GM19351 (cell line): ENCODE results near the gene MEX3A.
"Not testable (repeated sequence)": the region's sequence is repeated elsewhere in the genome, so short reads cannot be mapped to it uniquely, and the experiment has no call there.

Experiments
- ATAC-seq: cut with Tn5 transposase; IDR thresholded peaks from one replicate; pipeline ENCODE4 v1.9.1; 2021; ENCODE audit warnings: mild to moderate bottlenecking, moderate library complexity; ENCODE audit not compliant: unreplicated experiment

Gene MEX3A

DNA sequence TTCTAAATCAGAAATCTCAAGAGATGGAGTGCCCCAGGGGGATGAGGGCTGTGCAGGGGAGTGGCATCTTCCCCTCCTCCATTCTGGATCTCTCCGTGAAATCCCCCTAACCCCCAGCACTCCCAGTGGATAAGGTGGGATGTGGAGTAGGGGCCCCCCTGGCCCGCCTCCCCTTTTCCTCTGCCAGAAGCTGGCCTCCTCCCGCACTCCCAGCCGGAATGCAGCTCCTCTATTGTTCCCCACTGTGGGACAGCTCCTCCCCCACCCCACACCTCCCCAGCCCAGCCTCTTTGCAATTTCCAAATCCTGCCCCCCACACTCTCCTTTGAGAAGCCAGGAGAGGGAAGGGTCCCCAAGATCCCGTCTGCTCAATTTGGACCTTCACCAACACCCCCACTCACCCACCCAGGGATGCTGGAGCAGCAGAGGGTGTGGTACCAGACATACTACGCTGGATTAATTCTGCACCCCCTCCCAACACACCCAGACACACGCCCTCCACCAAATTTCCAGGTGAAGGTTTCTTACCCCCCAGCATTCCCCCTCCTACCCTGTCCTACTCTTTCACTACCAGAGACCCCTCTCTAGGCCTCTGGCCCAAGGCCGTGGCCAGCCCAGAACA is 1.9 kb downstream of the MEX3A start:
- ATAC-seq, result no peak

DNA sequence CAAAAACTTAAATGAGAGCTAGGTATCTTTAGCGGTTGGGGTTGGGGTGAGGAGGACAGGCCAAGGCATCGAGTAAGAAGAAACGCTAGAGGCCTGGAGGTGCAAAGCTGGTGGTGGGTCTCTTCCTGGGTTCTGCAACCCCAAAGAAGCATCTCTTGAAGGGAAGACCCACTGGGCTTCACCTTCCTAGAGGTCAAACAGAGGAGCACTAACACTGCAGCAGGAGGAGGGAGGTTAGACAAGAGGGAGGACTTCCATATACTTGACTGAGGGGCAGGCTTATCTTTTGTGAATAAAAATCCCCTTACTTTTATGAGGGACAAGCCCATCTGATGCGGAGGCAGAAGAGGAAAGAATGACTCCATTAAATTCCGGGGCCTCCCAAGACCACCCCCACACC is 2.5 kb downstream of the MEX3A start:
- no peak for ATAC-seq

DNA sequence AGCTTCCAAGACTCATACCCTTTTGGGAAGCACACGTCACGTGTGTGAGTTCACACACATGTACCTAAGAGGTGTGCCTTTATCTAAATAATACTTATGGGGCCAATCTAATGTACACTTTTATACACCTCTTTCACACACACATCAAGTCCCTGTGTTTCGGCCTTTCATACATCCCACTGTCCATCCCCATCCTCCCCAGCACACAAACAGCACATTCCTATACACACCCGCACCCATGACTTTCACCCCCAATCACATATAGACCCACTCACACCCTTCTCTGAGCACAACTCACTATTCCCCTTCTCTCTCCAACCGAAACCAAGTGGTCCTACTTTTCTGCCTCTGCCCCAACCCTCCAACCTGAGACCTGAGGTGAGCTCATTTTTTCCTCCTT is 3.5 kb downstream of the MEX3A start:
- no peak for ATAC-seq

DNA sequence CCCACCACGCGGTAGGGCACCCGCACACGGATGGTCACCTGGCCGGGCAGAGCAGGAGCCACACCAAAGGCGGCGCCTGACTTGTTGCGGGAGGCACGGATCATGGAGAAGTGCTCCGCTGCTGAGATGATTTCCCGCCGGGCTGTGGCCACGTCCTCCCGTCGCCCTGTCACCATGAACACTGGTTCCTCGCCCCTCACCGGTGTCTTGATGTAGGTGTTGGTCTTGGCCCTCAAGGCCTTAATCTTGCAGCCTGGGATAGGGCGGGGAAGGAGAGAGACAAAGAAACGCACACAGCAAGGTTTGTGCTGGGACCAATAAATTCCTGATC is 4.9 kb downstream of the MEX3A start:
- no peak for ATAC-seq

DNA sequence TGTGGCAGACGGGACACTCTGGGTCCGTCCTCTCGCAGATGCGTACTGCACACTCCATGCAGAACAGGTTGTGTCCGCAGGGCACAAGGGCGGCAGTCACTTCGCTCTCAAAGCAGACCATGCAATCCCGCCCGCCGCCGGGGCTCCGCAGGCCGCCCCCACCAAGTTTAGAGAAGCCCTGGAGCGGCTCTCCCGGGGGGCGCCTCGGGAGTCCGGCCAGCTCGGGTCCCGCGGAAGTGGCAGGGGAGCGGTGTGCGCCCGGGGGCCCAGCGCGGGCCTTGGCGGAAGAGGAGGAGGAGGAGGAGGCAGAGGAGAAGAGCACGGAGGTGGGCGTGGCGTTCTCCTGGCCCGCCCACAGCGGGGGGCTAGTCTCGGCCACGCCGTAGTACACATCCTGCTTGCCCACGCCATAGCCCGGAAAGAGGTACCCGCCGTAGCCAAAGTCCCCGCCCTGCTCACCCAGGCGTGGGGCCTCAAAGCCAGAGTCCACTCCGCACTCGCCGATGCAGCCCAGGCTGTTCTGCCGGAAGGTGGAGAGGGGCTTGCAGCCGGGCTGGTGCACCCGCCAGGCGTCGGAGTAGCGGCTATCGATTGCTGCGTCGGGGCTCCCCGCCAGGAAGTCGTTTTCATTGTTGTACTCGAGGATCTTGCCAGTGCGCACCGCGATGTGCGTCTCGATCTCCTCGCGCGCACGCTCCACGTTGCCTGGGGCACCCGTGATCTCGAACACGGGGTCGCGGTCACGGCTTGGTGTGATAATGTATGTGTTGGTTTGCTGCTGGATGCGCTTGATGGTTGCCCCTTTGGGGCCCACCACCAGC is 5.4 kb downstream of the MEX3A start:
- ATAC-seq, result no peak

DNA sequence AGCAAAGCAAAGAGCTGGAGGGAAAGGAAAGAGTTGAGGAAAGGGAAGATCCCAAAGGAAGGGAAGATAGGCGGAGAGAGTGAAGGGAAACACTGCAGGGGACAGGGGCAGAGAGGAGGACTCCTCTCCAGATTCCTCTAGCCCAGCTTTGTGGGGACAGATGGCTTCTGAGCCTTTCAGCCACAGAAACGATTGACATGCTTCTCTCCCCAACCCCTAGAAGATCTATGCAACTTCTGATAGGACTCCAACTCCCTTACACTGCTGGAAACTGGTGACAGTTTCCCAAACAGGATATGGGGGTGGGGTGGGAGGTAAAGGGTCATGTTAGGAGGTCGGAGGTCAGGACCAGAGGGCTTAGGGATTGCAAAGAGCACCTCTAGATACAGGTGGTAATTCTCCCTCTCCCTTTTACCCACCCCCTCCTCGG is 6.5 kb downstream of the MEX3A start:
- no peak for ATAC-seq

DNA sequence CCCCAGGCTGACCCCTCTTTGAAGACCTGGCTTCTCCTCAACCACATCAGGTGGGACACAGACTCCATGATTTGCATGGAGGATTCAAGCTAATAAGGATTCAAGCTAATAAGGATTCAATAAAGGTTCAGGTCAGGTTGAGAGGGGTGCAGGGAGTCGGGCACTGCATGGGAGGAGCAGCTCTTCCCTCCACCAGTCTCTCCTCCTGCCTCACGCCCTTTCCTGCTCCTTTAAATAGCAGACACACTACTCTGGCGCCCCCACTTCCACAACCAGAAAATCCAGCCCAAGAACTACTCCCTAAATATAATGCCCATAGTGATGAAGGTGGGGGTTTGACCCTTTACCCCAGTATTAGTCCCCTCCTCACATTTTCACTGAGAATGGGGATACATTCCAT is 7.1 kb downstream of the MEX3A start:
- no peak for ATAC-seq

DNA sequence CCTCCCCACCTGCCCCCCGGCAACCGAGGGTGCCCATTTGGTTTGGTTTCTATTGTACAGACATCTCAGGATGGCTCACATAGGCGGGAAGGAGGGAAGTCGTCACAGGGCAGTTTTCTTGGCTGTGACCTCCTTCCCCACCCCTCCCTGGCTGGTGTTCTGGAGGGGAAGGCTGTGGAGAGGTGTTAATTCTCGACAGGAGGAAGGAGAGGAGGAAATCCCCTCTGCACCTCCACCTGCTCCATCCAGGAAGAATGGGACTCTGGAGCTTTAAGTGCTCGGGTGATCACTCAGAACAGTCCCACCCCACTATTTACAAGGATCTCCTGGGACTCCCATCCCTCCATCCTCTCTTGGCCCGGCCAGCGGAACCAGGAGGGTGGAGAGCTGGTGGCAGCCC is 7.6 kb downstream of the MEX3A start:
- ATAC-seq, result no peak

DNA sequence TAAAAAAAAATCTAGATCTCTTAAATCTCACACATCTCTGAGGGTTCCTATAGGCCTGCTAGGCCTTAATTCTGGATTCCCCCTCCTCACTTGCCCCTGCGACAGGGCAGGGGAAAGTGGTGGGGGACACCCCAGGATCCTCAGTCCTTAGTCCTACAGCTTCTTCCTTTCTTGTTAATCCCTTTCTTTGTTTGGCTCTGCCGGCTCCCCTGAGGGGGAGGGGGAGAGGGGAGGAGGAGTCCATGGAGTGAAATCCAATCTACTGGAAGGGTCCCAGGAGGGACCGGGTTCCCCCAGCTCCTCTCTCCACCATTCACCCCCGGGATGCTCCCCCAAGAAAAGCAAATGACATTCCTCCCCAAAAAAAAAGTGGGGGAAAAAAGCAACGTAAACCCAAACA is 8.5 kb downstream of the MEX3A start:
- no peak for ATAC-seq

DNA sequence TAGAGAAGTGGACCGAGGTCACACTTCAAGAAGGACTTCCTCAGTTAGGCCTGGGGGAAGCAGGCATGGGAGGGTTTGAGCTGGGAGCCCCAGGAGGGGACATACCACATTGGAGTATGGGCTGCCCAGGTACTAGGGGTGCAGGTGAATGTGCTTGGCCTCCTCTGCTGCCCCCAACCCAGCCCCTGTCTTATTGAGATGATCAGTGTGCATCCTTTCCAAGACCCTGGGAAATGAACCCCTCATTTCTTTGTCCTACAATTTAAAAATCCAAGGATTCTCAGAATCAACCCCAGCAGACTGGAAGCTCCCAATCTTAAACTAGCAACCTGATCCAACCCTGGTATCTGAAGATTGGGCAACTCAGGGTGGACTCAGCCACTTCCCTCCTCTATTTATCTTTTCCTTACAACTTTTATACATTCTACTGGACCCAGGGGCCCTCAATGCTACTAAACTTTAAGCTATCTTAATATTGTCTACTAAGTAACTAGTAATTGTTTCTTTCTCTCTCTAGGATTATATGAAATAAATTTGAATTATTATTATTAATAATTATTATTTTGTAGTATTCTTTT is 9.1 kb downstream of the MEX3A start:
- ATAC-seq, result no peak

DNA sequence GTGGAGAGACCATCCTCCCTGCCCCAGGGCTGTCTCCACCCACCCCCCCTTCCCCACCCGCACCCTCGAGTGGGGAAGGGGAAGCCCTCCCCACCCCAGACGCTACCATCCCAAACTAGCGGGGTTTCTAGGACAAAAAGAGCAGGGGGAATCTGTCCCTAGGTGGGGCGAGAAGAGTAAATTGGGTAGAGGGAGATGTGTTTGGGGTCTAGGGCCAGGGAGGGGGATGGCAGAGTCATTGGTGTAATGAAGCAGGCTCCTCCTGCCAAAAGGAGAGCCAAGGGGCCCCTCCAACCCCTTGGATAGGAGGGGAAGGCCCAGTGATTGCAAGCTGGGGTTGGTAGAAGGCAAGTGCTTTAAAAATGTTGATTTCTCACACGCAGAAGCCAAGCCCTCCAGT is 10.0 kb downstream of the MEX3A start:
- ATAC-seq, result no peak

DNA sequence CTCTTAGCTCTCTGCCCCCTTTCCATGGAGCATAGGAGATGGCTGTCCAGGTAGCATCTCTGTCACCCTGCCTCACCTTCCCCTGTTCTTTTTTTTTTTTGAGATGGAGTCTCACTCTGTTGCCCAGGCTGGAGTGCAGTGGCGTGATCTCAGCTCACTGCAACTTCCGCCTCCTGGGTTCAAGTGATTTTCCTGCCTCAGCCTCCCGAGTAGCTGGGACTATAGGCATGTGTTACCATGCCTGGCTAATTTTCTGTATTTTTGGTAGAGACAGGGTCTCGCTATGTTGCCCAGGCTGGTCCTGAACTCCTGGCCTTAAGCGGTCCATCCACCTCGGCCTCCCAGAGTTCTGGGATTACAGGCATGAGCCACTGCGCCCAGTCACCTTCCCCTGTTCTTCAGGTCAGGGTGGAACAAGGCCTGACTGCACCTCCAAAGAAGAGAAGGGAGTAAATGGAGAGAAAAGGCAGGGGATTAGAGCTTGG is 10.9 kb downstream of the MEX3A start:
- ATAC-seq, result not testable (repeated sequence)

DNA sequence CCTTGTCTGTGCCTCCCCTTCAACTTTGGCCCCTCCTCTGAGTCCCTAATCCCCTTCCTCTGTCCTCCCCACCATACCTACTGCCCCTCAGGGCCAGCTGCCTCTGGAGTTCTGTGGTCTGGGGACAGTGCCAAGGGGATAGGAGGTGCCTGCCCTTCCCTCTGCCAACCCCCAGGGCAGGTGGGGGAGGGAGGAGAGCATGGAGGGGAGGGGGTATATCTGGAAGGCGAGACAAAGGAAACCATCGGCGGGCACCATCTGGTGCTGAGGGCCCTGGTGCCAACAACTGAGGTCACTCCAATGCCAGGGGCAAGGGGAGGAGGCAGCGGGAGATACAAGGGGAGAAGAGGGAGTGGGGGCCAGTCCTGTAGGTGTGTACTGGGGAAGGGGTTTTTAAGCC is 11.7 kb downstream of the MEX3A start:
- ATAC-seq, result no peak

DNA sequence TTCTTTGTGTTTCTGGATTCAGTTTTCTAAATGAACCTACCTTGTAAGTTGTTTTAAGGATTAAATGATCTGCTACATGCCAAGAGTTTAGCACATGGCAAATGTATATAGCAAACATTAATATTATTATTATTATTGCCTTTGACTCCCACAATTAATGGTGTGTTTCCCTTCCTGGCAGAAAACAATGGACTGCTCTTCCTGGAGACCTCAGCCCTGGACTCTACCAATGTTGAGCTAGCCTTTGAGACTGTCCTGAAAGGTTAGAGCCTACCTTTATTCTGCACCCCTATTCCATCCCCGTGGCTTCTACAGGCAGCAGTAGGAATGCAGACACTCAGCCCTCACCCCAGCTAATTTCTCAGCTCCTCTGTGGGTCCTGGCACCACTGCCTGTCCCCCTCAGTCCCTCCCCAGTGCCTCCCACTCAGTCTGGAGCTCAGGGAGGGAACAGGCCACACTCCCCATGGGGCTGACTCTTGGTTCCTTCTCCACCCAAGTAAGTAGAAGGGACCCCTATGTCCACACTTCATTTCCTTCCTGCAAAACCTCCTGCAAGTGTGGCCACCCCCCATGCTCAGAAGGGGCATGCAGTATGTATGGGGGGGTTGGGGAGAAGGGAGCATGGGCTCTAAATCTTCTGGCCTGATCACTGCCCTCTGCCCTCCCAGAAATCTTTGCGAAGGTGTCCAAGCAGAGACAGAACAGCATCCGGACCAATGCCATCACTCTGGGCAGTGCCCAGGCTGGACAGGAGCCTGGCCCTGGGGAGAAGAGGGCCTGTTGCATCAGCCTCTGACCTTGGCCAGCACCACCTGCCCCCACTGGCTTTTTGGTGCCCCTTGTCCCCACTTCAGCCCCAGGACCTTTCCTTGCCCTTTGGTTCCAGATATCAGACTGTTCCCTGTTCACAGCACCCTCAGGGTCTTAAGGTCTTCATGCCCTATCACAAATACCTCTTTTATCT is 12.5 kb downstream of the MEX3A start:
- ATAC-seq, result no peak

DNA sequence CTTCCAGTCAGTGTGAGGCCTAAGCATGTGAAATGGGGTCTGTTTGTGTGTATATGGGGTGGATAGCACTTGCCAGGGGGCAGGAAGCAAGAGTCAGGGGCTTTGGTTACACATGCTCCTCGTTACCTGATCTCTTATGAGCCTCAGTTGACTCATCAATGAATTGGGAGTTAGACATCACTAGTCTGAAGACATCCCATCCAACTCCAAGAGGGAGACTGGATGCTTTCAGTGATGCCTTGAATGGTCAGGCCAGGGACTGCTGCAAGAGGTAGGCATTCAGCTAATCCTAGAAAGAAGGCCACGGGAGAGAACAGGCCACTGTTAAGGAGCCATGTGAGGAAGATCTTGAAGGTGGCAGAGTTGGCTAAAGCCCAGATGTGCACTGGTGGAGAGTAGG is 15.0 kb downstream of the MEX3A start:
- ATAC-seq, result no peak

DNA sequence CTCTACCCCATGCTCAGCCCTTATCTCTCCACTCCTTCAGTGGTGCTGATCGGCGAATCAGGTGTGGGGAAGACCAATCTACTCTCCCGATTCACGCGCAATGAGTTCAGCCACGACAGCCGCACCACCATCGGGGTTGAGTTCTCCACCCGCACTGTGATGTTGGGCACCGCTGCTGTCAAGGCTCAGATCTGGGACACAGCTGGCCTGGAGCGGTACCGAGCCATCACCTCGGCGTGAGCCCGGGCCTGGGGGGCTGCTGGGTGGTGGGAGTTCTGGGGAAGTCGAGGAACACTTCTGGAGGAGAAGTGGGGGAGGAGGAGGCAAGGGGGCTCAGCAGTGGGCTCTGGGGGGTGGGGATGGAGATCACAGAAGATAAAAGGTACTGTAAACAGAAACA is 16.4 kb downstream of the MEX3A start:
- ATAC-seq, result no peak

DNA sequence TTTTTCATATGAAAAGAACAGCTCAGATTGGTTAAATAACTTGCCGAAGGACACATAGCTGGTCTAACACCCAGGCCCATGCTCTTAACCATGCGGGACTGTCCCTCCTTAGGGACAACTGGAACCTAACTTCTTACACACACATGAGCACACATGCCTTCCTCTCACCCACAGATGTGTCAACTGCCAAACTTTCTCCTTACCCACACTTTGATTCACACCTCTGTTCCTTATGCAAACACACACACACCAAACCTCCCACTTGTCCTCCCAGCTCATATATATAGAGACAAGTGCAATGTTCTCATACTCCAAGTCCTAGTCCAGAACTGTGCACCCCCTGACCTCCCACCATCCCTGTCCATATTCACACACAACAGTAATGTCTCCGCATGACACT is 17.1 kb downstream of the MEX3A start:
- no peak for ATAC-seq

DNA sequence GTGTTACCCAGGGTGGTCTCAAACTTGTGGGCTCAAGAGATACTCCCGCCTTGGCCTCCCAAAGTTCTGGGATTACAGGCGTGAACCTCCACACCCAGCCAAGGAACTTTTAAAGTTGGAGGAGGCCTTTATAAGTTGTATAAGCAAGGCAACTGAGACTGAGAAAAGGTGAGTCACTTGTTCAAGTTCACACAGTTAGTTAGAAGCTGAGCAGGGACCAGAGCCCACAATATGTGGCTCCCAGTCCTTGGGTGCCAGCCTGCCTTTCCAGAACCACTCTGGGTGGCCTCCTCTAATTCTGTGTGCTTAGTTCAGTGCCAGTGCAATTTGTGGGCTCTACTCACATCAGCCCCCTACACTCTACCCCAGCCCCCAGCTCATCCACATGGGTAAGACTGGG is 17.6 kb downstream of the MEX3A start:
- ATAC-seq, result no peak

DNA sequence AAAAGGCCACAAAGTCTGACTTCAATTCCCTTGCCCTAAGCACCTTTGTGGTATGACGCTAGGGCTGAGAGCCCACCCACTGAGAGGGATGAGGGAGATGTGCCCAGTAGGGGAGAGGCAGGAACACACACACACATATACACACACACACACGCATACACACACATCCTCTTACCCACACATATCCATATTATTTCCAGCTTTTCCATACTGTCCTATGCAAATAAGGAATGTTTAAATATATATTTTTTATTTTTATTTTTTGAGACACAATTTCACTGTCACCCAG is 18.3 kb downstream of the MEX3A start:
- ATAC-seq, result no peak

DNA sequence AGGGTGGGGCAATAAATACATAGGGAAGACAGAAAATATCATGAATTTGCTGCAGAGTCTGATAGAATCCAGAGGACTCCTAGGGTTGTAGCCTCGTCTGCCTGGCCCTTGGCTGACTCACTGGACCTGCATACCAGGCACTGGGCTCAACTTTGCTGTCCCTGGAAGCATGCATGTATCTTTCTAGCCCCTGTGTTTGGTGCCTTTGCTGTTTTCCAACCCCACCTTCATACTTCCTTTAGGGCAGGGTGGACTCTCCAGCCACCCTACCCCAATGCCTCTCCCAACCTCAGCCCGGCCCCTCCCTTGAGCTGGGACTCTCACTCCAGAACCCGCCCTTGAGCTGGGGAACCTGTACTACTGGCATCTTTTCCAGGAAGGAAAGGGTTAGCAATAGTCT is 20.1 kb downstream of the MEX3A start:
- no peak for ATAC-seq

DNA sequence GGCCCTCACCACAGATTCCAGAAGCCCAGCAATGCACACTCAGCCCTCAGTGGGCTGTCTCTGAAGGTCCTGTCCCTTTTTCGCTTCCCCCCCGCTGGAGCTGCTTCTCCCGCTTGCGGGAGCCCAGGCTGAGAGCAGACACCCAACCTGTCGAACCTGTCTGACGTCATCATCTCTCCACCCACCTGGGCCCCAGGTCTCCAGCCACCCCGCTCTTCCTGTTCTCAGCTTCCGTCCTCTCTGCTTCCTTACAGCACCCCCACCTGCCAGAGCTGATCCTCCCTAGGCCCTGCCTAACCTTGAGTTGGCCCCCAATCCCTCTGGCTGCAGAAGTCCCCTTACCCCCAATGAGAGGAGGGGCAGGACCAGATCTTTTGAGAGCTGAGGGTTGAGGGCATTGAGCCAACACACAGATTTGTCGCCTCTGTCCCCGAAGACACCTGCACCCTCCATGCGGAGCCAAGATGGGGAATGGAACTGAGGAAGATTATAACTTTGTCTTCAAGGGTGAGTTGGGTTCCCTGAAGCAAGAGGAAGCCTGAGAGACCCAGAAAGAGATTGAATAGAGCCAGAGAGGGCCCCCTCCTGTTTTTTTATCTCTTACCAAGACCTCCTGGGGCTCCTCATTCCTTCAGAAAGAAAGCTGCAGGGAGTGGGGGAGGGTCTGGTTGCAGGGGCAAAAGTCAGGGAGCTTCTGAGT is 21.2 kb downstream of the MEX3A start, which contains the start of gene RAB25:
Gene RAB25, plus strand, starts transcription at position 224 of the 700 bp plus-strand sequence. Its CDS starts 241 bp downstream, at position 465.
- no peak for ATAC-seq
